ENCODE results near the gene OGG1. TPM values are rescaled to one million over a fixed set of nuclear protein-coding genes. Genes with fewer than 3 reads are reported as not detected.

OGG1 gene
- total RNA-seq, 1 donor from 2014 or later: 15.3 TPM

GRCh38 chr3:9776896-9777693 lies 27.3 kb downstream of the OGG1 start:
- Mint-ChIP-seq H3K4me1 (ENCODE audit: low read depth, unreplicated experiment) (peaks cover 34% of the 10 kb centered on the region), H3K4me3 (ENCODE audit: unreplicated experiment) (no peak overlapping the region), H3K9me3 (ENCODE audit: unreplicated experiment) (peaks cover 2% of the 10 kb centered on the region), H3K36me3 (ENCODE audit: low read depth, unreplicated experiment) (peaks cover 7% of the 10 kb centered on the region), H3K27me3 (ENCODE audit: low read depth, unreplicated experiment) (peaks cover 6% of the 10 kb centered on the region), H3K27ac (ENCODE audit: unreplicated experiment) (no peak overlapping the region)
- Histone ChIP-seq H3K27ac (ENCODE audit: low read depth, low read length) (no peak overlapping the region), H3K4me3 (ENCODE audit: insufficient read depth, low read depth, low read length) (no peak overlapping the region), H3K36me3 (ENCODE audit: insufficient read depth, low read length) (peaks cover 10% of the 10 kb centered on the region), H3K9me3 (ENCODE audit: insufficient read depth, low read depth, low read length) (no peaks in the 10 kb centered on the region), H3K79me2 (ENCODE audit: insufficient read depth, low read length) (no peaks in the 10 kb centered on the region), H3K9ac (ENCODE audit: low read length) (no peak overlapping the region), H3K4me1 (ENCODE audit: insufficient read depth, low read length) (peaks cover 13% of the 10 kb centered on the region), H4K20me1 (ENCODE audit: insufficient read depth, low read length) (no peaks in the 10 kb centered on the region), H3K4me2 (ENCODE audit: low read length) (no peak overlapping the region), H2AFZ (ENCODE audit: low read depth, low read length) (no peak overlapping the region), H3K27me3 (ENCODE audit: insufficient read depth, low read length) (no peaks in the 10 kb centered on the region)
- TF ChIP-seq CTCF (IDR thresholded peaks at IDR 0.05; ENCODE audit: insufficient read depth, low read depth, low read length) (no peak), EZH2 (IDR thresholded peaks at IDR 0.05; ENCODE audit: insufficient read depth, low read length) (no peak)
- FAIRE-seq (no peak), DNase-seq (ENCODE audit: low read depth) (no peak)

DNA sequence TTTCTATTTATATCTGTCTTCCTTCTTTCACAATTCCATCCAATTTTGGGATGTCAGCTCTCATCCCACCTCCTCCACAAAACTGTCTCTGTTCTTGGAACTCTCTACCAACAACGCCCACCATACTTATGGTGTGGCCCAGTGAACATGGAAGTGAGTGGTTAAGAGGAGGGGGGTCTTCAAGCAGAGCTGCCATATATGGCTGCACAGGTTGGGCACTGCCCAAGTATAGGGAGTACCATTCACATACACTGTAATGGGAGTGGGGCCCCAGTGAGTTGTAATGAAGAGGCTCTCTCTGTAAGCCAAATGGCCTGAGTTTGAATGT lies 27.9 kb downstream of the OGG1 start:
- no peak overlapping the region for H3K27ac Mint-ChIP-seq (ENCODE audit: unreplicated experiment)
- Histone ChIP-seq H3K4me2 (ENCODE audit: low read length) (peak overlapping the region; percentile 26), H3K9ac (ENCODE audit: low read length) (no peak overlapping the region)

More for the DNA sequence above, 27.9 kb downstream of the OGG1 start:
- no peak for FAIRE-seq
- no peaks in the 10 kb centered on the region for H3K27me3 ChIP-seq (ENCODE audit: insufficient read depth, low read length)
- no peaks in the 10 kb centered on the region for H3K79me2 ChIP-seq (ENCODE audit: insufficient read depth, low read length)
- no peaks in the 10 kb centered on the region for H4K20me1 ChIP-seq (ENCODE audit: insufficient read depth, low read length)
- Mint-ChIP-seq H3K4me1 (ENCODE audit: low read depth, unreplicated experiment) (peaks cover 34% of the 10 kb centered on the region), H3K36me3 (ENCODE audit: low read depth, unreplicated experiment) (peaks cover 11% of the 10 kb centered on the region), H3K27me3 (ENCODE audit: low read depth, unreplicated experiment) (peaks cover 2% of the 10 kb centered on the region), H3K9me3 (ENCODE audit: unreplicated experiment) (peaks cover 2% of the 10 kb centered on the region), H3K4me3 (ENCODE audit: unreplicated experiment) (no peak overlapping the region)
- no peaks in the 10 kb centered on the region for H3K9me3 ChIP-seq (ENCODE audit: insufficient read depth, low read depth, low read length)
- no peak for TF ChIP-seq CTCF (IDR thresholded peaks at IDR 0.05; ENCODE audit: insufficient read depth, low read depth, low read length)
- no peak overlapping the region for H2AFZ ChIP-seq (ENCODE audit: low read depth, low read length)
- H3K4me3 ChIP-seq (ENCODE audit: insufficient read depth, low read depth, low read length): no peak overlapping the region
- peaks cover 13% of the 10 kb centered on the region for H3K4me1 ChIP-seq (ENCODE audit: insufficient read depth, low read length)
- H3K27ac ChIP-seq (ENCODE audit: low read depth, low read length): no peak overlapping the region
- peaks cover 15% of the 10 kb centered on the region for H3K36me3 ChIP-seq (ENCODE audit: insufficient read depth, low read length)
- DNase-seq (ENCODE audit: low read depth): no peak

Data from astrocyte (in vitro differentiated cells and primary cell).